Right ventricle myocardium inferior (tissue), 1 donor: Measurements from ENCODE around the gene ATP8A2. TPM values are rescaled to one million over a fixed set of nuclear protein-coding genes. Genes with fewer than 3 reads are reported as not detected.
"Not testable (repeated sequence)": the region's sequence is repeated elsewhere in the genome, so short reads cannot be mapped to it uniquely, and the experiment has no call there.

Experiments used
- ATAC-seq: fragments of 200-7000 bp; cut with Tn5 transposase; one replicate; pipeline ENCODE4 v1.9.1; 2020; ENCODE audit warnings: mild to moderate bottlenecking, moderate library complexity
- DNase-seq: peaks from one replicate; pipeline ENCODE4 v3.0.0; 2021; ENCODE audit errors: missing footprints
- intact Hi-C: fragments of 100-400 bp; cut with DNase I; formaldehyde crosslinking; loops from one replicate; pipeline ENCODE4 v1.11.0; 2022
- long read RNA-seq: library from polyadenylated mRNA; unstranded; transcript quantifications from one replicate; pipeline ENCODE4 v2.0.0, GENCODE V29; 2021
- total RNA-seq: library from RNA; stranded (reverse); fragmentation: NEBNext Ultra II Directional; extraction: Animal tissue kit (Norgen Biotek cat#: 25700); gene quantifications from one replicate; pipeline ENCODE4 v1.2.1, GENCODE V29; 2021
- donor health status: DM: no; HTN: yes; CAD: no; lungs with severe emphysema.

The ATP8A2 gene
- total RNA-seq = 0.11 TPM
- long read RNA-seq = 0 reads

- intact Hi-C loops = no loop called here
- ATAC-seq (no peak), DNase-seq (no peak)
These were observed at the start of gene ATP8A2 for GRCh38 chr13:25371875-25372283. Gene ATP8A2, plus strand, starts transcription at chr13:25371974. Its CDS starts 239 bp downstream, at chr13:25372213.

GRCh38 chr13:25324100-25324499 lies 47.7 kb upstream of the ATP8A2 start:
- ATAC-seq (no peak), DNase-seq (no peak)
- intact Hi-C loops = loop anchor here (10.0 kb wide), 1 partner anchor 69 kb away; no protein-coding TSS in a partner anchor

GRCh38 chr13:25329706-25330105 lies 42.1 kb upstream of the ATP8A2 start:
- intact Hi-C loops = loop anchor here (10.0 kb wide), 1 partner anchor 75 kb away; no protein-coding TSS in a partner anchor
- DNase-seq (no peak), ATAC-seq (no peak)

- intact Hi-C loops = no loop called here
These were observed 41.2 kb upstream of the ATP8A2 start for GRCh38 chr13:25330541-25330940.

GRCh38 chr13:25335856-25336255 lies 35.9 kb upstream of the ATP8A2 start:
- intact Hi-C loops = no loop called here
- DNase-seq = no peak
- no peak for ATAC-seq

More at GRCh38 chr13:25330541-25330940, 41.2 kb upstream of the ATP8A2 start:
- ATAC-seq (no peak), DNase-seq (no peak)

GRCh38 chr13:25345576-25345975 lies 26.2 kb upstream of the ATP8A2 start:
- DNase-seq (no peak), ATAC-seq (no peak)
- intact Hi-C loops = no loop called here

GRCh38 chr13:25347151-25347550 lies 24.6 kb upstream of the ATP8A2 start:
- DNase-seq (no peak), ATAC-seq (no peak)
- intact Hi-C loops = no loop called here

GRCh38 chr13:25351404-25351803 lies 20.4 kb upstream of the ATP8A2 start:
- ATAC-seq (no peak), DNase-seq (no peak)
- intact Hi-C loops = no loop called here

GRCh38 chr13:25352230-25352629 lies 19.5 kb upstream of the ATP8A2 start:
- ATAC-seq = no peak
- intact Hi-C loops = no loop called here
- no peak for DNase-seq

GRCh38 chr13:25352806-25353205 lies 19.0 kb upstream of the ATP8A2 start:
- DNase-seq (no peak), ATAC-seq (no peak)
- intact Hi-C loops = no loop called here

- ATAC-seq = no peak
- intact Hi-C loops = no loop called here
- no peak for DNase-seq
These were observed 18.4 kb upstream of the ATP8A2 start for GRCh38 chr13:25353344-25353743.

GRCh38 chr13:25354377-25354776 lies 17.4 kb upstream of the ATP8A2 start:
- intact Hi-C loops = no loop called here
- no peak for DNase-seq
- ATAC-seq = no peak

GRCh38 chr13:25360443-25360842 lies 11.3 kb upstream of the ATP8A2 start:
- ATAC-seq, DNase-seq, intact Hi-C loops: not testable (repeated sequence)

- DNase-seq = no peak
- intact Hi-C loops = no loop called here
- ATAC-seq = no peak
These were observed 6.0 kb upstream of the ATP8A2 start for GRCh38 chr13:25365720-25366235.

- ATAC-seq (no peak), DNase-seq (no peak)
- intact Hi-C loops = no loop called here
These were observed 458 bp upstream of the ATP8A2 start for GRCh38 chr13:25371158-25371874.

GRCh38 chr13:25372284-25373081 lies 709 bp downstream of the ATP8A2 start:
- ATAC-seq = no peak
- no peak for DNase-seq
- intact Hi-C loops = no loop called here

- intact Hi-C loops = no loop called here
- DNase-seq (no peak), ATAC-seq (no peak)
These were observed 4.1 kb downstream of the ATP8A2 start for GRCh38 chr13:25375727-25376358.

GRCh38 chr13:25377244-25377962 lies 5.6 kb downstream of the ATP8A2 start:
- ATAC-seq (no peak), DNase-seq (no peak)
- intact Hi-C loops = no loop called here

GRCh38 chr13:25378528-25378927 lies 6.8 kb downstream of the ATP8A2 start:
- intact Hi-C loops = no loop called here
- no peak for ATAC-seq
- DNase-seq = no peak
